ENCODE data around the gene CCDC198.

The CCDC198 gene

GRCh38 chr14:57461777-57462320 is 31.8 kb downstream of the CCDC198 start:
- Histone ChIP-seq H3K27ac (no peak overlapping the region), H3K36me3 (ENCODE audit: insufficient read depth) (no peaks in the 10 kb centered on the region), H3K9ac (no peak overlapping the region), H2AFZ (ENCODE audit: low read depth) (no peak overlapping the region), H4K20me1 (ENCODE audit: insufficient read depth) (no peaks in the 10 kb centered on the region), H3K79me2 (ENCODE audit: insufficient read depth, low read depth) (no peaks in the 10 kb centered on the region), H3K4me2 (no peak overlapping the region), H3K4me1 (ENCODE audit: low read depth, poor library complexity, severe bottlenecking) (no peaks in the 10 kb centered on the region), H3K27me3 (ENCODE audit: insufficient read depth, low read depth) (no peaks in the 10 kb centered on the region), H3K4me3 (IDR thresholded peaks at IDR 0.05; ENCODE audit: insufficient read depth, low read depth, low read length) (no peak overlapping the region)
- no peak for TF ChIP-seq CTCF (conservative IDR thresholded peaks at IDR 0.05; ENCODE audit: low read depth, low read length)

GRCh38 chr14:57435923-57436322 is 57.7 kb downstream of the CCDC198 start:
- H2AFZ ChIP-seq (ENCODE audit: low read depth), result no peak overlapping the region
- H3K4me3 ChIP-seq (IDR thresholded peaks at IDR 0.05; ENCODE audit: insufficient read depth, low read depth, low read length), result no peak overlapping the region
- no peak for TF ChIP-seq CTCF (conservative IDR thresholded peaks at IDR 0.05; ENCODE audit: low read depth, low read length)
- H3K27ac ChIP-seq, result no peak overlapping the region
- H3K36me3 ChIP-seq (ENCODE audit: insufficient read depth), result no peaks in the 10 kb centered on the region
- no peaks in the 10 kb centered on the region for H3K27me3 ChIP-seq (ENCODE audit: insufficient read depth, low read depth)
- H3K9ac ChIP-seq, result no peak overlapping the region
- no peaks in the 10 kb centered on the region for H3K4me1 ChIP-seq (ENCODE audit: low read depth, poor library complexity, severe bottlenecking)
- H4K20me1 ChIP-seq (ENCODE audit: insufficient read depth), result no peaks in the 10 kb centered on the region
- H3K4me2 ChIP-seq, result no peak overlapping the region
- H3K79me2 ChIP-seq (ENCODE audit: insufficient read depth, low read depth), result no peaks in the 10 kb centered on the region

- Histone ChIP-seq H3K36me3 (ENCODE audit: insufficient read depth) (no peaks in the 10 kb centered on the region), H3K79me2 (ENCODE audit: insufficient read depth, low read depth) (no peaks in the 10 kb centered on the region), H2AFZ (ENCODE audit: low read depth) (no peak overlapping the region), H3K4me3 (IDR thresholded peaks at IDR 0.05; ENCODE audit: insufficient read depth, low read depth, low read length) (no peak overlapping the region), H3K9ac (no peak overlapping the region), H3K4me2 (no peak overlapping the region), H3K27me3 (ENCODE audit: insufficient read depth, low read depth) (no peaks in the 10 kb centered on the region), H3K4me1 (ENCODE audit: low read depth, poor library complexity, severe bottlenecking) (no peaks in the 10 kb centered on the region), H3K27ac (no peak overlapping the region), H4K20me1 (ENCODE audit: insufficient read depth) (no peaks in the 10 kb centered on the region)
- TF ChIP-seq CTCF (conservative IDR thresholded peaks at IDR 0.05; ENCODE audit: low read depth, low read length), result no peak
These were observed 72.7 kb downstream of the CCDC198 start for GRCh38 chr14:57420986-57421385.

GRCh38 chr14:57420033-57420432 is 73.6 kb downstream of the CCDC198 start:
- no peaks in the 10 kb centered on the region for H3K27me3 ChIP-seq (ENCODE audit: insufficient read depth, low read depth)
- no peaks in the 10 kb centered on the region for H3K36me3 ChIP-seq (ENCODE audit: insufficient read depth)
- H2AFZ ChIP-seq (ENCODE audit: low read depth), result no peak overlapping the region
- no peaks in the 10 kb centered on the region for H3K4me1 ChIP-seq (ENCODE audit: low read depth, poor library complexity, severe bottlenecking)
- TF ChIP-seq CTCF (conservative IDR thresholded peaks at IDR 0.05; ENCODE audit: low read depth, low read length), result no peak
- H3K27ac ChIP-seq, result no peak overlapping the region
- H3K4me3 ChIP-seq (IDR thresholded peaks at IDR 0.05; ENCODE audit: insufficient read depth, low read depth, low read length), result no peak overlapping the region
- H3K79me2 ChIP-seq (ENCODE audit: insufficient read depth, low read depth), result no peaks in the 10 kb centered on the region
- H4K20me1 ChIP-seq (ENCODE audit: insufficient read depth), result no peaks in the 10 kb centered on the region
- no peak overlapping the region for H3K4me2 ChIP-seq
- H3K9ac ChIP-seq, result no peak overlapping the region

Measured in KMS-11 (cell line).